Middle frontal gyrus (tissue), 1 donor: ENCODE results near the gene SLC1A3.

Experiments
- DNase-seq: peaks from one replicate; pipeline ENCODE4 v3.0.0-alpha.2; 2015; ENCODE audit warnings: low spot score; ENCODE audit errors: extremely low spot score

The SLC1A3 gene

DNA sequence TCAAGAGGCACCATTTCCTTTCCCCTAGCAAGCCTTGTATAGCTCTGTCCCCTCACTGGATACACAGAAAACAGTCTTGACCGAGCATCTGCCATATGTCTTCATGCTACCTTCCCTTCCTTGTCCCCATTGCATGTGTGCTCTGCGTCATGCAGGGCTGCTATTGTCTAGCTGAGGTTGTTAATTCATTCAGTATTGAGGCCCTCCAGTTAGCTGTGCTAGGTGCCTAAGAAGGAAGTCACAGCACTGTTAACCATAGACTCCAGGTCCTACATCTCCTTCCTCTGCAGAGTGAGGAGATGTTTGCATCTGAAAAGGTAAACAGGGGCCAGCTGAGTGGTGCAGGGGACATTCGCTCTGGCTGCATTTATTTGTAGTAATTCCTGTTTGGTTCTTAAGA lies 48.2 kb downstream of the SLC1A3 start:
- DNase-seq: no peak

DNA sequence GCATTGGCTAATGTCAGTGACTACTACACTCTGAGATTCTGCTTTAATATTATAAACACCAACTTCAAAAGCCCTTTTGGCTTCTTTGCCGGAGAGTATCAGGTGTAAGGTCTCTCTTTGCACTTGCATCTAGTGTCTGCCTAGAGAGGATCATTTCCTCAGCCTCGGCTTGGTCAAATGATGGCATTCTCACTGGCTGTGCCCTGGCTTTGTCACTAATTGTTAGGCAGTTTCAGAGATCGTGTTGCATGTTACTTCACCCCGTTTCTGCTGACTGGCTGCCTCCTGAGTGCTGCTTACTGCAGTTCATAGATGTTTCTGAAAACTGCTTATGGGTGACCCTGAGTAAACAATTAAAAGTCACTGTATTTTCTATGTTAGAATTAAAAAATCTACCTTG lies 48.8 kb downstream of the SLC1A3 start:
- no peak for DNase-seq

DNA sequence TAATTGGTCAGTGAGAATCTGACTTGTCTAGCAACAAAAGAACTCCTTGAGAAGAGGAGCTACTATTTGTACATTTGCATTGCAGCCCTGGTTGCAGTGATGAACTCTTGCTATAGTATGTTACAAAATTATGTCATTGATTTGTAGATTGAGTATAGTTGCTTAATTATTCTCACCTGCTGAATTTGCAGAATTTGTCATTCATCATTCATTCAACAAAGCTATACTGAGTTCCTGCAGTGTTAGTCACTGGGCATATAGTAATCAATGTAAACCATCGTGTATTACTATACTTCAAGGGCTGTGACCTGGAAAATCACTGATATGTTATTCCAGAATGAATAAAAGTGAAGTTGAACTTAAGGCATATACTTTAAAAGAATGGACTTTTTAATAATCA lies 50.1 kb downstream of the SLC1A3 start:
- no peak for DNase-seq

DNA sequence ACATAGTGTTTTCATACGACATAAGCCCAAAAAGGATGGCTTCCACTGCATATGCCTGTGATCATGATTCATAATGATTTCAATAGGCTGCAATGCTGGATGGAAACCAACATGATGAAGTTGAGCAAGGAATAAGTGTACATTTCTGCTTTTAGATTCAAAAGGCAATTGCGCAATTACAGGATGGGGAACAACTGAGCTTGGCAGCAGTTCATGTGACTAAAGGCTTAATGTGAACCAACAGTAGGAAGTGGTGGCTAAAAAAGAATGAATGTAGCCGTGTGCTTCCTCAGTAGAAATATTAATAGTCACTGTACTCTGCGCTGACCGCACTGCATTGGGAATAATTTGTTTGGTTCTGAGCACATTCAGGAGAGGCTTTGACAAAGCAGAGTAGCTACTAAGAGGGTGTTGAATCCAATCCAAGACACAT lies 51.2 kb downstream of the SLC1A3 start:
- peak; percentile 70 for DNase-seq

DNA sequence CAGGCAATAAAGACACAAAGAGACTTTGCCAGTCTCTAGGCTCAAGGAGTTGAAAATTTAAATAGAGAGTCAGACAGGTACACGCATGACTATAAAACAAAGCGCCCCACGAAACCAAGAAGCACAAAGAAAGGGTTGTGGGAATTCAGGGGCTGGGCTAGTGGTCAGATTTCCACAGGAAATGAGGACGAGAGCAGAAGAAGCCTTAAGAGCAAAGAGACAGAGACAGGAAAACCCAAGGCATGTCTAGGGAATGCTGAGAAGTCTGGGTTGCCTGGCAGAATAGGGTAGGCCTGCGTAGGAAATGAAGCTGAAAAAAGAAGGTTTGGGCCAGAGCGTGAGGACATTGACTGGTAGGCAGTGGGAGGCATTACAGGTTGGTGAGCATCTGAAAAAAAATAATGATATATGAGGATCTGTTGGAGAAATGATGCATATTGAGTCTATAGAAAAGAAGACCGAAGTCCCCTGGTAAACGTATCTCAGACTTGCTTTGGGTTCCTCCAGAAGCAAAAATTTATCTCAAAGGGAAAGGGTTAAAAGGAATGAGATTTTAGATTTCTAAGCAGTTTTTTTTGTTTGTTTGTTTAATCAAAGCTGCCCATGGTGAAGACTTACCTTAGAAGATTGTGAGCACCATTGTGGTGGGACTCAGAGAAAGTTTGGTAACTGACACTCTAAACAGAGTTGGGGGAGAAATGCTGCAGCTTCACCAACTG lies 51.8 kb downstream of the SLC1A3 start:
- no peak for DNase-seq

DNA sequence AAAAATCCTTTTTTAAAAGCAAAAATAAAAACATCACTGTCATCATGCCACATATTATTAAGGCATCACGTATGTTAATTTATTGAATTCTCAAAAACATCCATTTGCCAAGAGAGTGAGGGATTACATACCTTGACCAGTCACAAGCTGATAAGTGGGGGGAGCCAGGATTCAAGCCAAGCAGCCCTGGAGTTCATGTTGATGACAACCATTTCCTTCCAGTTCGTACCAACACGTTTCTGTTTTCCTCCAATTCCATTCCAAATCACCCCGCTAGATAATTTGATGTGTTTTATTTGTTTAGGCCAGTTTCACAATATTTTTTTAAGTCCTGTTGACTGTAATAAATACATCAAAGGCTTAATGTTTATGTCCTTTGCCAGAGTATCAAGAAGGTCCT lies 53.0 kb downstream of the SLC1A3 start:
- no peak for DNase-seq

DNA sequence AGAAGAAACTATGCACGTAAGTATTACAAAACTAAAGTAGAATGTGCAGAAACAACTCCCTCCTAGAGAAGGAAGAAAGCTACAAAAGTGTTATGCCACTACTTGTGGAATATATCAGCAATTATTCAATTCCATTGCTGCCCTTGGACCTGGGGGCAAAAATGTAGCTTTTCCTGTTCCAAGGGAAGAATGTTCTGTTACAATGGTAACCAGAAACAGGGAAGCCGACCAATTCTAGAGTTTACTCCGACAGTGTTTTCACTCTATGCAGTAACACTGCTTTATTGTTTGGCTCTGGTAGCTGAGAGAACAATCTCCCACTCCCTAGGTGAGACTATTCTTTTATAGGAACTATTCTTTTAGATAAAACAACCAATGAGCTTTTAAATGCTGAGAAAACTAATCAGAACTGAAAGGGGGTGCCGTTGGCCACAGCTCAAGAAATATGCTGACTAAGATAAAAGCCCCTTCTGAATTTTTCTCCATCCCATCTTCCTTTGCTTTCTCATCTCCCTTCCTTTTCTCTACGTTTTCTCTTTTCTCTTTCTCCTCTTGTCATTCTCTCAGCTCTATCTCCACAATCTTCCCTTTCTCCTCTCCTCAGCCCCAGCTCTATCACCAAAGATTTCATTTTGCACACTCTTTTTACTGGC lies 54.1 kb downstream of the SLC1A3 start:
- no peak for DNase-seq

DNA sequence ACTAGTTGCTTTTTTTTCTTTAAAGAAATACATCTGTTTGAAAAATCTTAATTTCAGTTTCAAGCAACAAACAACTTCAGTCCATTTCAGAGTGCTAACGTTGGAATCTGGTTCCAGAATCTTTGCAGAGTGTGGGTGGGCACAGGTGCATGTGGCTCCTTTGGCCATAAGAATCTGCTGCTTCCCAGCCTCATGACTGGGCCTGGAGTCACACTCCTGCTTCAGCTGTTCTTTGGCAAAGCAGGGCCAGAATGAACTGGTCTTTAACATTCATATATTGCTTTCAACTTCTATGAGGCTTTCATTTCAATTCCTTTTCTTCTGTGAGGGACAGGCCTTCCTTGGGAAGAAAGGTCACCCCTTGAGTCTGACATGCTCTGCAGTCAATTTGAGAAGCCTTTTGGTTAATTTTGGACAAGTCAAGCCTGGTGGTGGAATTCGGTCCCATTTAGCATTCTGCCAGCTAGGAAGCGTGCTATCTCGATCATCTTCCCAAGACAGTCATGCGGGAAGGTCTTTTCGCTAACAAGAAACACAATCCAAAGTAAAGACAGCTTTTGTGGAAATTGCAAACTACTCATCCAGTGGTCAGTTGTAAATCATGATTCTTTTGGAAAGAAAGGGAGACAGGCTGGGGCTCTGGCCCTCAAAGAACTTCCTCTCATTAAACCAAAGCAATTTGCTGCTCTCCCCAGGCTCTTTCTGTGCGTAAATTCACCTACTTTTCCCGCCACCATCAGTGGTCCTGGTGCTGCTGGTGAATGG lies 55.2 kb downstream of the SLC1A3 start:
- no peak for DNase-seq

DNA sequence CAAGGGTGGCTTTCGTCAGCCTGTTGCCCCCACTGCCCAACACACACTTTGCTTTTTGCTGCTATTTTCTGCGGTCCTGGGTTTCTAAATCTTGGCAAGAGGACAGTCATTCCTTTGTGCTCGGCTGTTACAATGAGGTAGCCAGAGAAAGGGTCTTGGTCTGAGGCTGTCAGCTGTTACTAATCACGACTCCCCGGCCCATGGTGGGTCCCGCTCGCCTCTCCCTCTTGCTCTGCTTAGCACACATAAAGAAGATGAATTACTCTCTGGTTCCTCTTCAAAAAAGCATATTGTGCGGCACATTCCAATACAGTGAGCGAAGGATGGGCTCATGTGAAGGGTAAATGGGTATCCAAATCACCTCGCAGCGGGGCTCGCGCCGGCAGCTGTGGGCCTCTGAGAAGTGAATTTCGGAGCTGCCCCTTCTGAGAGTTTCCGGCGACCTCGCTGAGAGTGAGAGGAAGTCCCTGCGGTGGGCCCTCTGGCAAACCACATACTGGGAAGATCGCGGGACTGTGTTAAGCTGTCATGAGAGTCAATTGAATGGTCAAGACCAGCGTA lies 56.0 kb downstream of the SLC1A3 start:
- DNase-seq: no peak

DNA sequence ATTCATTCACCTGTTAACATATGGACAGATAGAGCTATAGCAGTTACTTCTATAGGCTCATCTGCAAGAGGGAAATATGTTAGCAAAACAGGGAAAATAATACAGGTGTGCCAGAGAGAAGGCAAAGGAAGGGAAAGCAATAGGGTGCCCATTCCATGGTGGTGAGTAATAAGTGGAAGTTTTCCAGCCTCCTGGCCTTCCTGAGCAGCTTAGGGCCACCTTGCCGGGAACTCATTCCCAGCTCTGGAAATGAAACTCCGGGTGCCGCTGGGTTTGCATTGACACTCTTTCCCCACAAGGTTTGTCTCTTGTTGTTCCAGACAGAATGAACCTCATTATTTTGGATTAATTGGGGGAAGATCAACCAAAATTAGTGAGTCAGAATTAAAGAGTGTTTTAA lies 58.4 kb downstream of the SLC1A3 start:
- DNase-seq: no peak

DNA sequence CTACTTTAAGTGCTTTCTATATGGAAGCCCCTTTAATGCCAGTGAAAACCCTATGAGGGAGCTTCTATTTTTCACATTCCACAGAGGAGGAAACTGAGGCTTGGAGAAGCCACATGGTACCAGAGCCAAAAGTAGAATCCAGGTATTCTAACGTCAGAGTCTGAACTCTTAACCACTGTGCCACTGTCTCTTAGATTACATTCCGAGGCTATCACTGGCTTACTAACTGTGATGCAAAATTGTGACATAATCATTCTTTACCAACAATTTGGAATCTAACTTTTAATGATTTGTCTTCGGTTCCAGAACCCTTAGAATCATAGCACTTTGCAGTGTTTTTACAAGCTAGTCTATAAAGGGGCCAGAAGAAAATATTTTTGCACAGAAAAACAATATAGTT lies 59.2 kb downstream of the SLC1A3 start:
- DNase-seq: no peak

DNA sequence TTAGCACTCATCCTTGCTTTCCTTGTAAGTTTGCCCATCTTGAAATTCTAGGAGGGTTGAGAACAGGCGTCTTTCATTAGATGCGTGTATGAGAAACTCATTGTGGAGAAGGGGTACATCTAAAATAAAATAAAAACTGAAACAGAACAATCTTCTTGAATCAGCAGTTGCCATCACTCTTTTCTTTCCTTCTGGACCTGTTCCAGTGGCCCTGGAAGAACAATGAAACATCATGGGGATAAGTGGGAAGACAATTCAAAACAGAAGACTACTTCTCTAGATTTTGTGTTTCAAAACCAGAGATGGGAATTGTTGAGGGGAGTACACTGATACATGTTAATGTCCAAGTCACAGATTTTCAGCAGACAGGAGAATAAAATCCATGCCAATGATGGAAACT lies 59.9 kb downstream of the SLC1A3 start:
- no peak for DNase-seq

DNA sequence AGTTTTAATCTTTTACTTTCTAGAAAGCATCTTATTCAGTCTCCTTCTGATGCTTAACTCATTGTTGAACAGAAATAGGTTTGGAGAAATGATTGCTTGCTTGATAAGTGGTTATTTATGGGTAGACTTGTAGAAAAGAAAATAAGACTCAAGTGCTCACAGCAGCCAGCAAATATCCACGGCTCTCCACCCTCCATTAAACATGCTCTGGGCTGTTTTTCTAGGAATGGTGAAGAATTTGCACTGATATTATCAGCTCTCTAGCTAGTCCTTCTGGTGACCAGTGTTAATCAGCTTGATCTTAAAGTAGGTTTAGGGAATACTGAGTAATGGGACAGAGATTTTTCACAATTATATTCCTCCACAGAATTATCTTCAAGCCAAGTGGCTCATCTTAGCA lies 60.6 kb downstream of the SLC1A3 start:
- DNase-seq: no peak

DNA sequence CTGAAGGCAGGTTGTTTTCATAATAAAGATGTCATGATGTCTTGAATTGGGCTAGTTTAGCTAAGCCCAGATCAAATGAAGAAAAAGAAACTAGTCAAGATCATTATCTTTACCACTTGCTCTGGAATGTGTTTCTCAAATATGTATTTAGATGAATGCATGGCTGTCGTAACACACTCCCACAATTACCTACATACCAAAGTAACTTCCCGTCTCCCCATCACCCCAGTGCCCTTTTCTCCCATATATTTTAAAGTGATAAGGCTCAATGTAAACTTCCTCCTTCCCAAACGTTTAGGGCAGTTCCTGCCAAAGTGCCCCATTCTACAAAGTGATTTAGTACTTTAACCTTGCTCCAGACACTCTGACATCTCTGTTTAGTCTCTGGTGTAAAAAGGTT lies 61.4 kb downstream of the SLC1A3 start:
- DNase-seq: no peak

DNA sequence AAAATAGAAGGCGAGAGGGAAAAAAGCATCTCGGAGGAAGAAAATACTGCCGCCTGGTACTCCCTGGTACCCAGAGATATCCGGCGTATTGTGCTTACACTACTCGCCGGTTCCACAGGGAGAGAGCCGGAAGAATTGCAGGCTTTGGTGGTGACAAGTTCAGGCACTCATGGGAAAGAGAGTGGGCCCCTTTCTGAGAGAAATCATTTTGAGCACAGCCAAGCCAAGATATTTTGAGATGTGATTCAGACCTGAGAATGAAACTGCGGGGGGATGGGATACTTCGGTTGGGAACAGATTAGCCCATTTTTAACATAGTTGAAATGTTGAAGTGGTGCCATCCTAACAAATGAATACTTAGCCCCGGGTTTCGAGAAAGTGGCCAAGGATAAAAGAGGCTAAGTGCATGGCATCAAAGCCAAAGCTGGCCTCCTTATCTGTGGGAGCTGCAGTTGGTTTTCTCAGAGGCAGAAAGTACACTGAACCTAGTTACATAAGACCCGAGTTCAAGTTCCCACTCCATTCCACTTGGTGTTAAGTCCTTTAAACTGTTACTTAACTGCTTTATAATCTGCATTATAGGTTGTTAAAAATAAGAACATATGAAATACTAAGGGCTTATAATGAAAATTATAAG lies 62.7 kb downstream of the SLC1A3 start:
- DNase-seq: no peak

DNA sequence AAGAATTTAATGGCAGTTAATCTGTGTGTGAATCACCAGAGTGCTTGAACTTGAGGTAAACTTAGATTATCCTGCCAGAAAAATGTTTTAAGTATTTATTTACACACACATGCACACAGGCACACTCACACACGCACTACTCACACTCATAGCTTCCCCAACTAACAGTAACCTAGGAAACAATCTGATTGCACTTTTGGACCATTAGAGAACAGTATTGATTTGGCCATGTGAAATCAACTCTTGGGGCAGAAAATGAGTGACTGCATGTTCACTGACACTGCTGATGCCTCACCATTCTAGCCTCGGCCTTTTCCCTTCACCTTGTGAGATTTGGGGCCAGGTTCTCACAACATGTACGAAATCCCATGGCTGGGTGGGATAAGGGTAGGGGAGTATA lies 64.1 kb downstream of the SLC1A3 start:
- DNase-seq: no peak

DNA sequence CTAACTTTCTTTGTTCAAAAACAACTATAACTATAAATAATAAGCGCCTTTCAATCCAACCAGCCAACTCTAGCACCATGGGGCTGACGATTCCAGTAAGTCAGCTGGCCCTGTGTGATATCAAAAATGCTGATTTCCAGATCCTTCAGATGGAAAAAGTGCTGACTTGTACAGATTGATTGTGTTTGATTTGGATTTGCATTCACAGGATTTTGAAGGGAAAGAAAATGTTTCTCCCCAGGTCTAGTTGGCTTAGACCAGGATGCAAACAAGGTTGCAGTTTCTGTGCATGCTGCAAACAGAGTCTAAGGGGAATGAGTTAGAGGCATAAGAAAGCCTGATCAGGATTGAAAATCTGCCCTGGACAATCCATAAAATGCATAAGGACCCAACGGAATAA lies 68.9 kb downstream of the SLC1A3 start:
- no peak for DNase-seq

DNA sequence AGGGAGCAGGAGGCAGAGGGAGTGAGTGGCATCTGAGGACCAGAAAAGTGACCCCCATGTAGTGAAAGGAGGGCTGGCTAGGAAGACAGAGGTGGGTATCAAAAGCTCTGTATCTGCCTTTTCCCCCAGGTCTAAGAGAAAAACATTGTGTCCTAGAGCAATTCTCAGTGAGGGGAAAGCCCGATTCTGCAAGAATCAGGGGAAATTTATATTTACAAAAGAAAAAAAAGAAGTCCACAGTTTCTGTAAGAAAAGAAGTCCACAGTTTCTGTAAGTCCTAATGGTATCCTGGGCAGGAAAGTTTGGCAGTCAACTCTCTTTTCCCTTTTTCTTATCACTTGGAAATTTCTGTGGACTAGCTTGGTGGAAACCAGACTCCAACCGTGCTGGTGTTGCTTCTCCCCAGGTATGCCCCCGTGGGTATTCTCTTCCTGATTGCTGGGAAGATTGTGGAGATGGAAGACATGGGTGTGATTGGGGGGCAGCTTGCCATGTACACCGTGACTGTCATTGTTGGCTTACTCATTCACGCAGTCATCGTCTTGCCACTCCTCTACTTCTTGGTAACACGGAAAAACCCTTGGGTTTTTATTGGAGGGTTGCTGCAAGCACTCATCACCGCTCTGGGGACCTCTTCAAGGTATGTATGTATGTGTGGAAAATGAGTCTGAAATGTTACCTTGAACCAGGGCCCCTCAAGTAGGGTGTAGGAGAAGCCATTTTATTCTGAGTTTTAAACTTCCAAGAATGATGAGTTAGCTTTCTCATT lies 73.0 kb downstream of the SLC1A3 start:
- DNase-seq: no peak

DNA sequence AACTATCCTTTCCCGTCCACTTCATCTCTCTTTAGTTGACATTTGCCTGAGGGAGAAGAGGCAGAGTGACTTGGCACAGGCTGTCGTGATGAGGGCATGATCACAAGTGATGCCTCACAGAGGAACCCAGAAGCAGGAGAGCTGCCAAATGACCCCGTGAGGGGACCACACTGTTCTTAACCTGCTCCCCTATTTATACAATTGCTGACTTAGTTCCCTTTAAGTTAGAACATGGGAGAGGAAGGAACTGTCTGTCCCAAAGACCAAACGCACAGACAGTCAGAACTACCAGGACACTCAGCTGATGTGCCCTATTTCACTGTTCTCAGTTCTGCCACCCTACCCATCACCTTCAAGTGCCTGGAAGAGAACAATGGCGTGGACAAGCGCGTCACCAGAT lies 73.7 kb downstream of the SLC1A3 start:
- DNase-seq: no peak

DNA sequence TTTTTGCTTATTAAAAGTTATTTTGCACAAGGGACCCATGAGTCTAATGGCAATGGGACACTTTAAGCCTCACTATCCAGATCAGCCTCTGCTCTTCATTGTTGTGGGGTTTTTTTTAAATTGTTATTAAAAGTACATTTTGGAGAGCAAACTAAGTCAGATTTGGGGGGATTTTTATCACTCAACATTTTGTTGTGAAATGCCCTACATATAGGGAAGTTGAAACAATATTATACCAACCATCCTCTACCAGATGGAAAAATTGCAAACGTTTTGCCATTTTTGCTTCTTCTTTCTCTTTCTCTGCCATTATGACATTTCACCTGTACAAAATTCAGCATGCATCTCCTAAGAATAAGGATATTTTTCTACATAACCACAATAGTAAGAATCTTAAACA lies 75.3 kb downstream of the SLC1A3 start:
- DNase-seq: no peak

DNA sequence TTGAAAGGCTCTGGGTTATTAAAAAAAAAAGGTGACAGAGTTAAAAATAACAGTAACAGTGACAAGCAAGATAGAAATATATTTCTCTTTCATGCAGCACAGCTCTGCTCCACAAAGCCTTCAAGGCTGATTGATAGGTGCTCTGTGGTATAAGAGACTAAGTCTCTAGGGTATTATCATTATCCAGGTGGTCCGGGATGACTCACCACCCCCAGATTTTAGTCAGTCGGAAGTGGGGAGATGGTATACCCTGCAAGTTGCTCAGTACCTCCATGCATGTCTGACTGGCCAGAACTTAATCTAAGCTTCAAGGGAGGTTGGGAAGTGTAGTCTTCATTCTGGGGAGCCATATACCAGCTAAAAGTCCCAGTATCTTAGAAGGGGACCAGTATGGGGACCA lies 76.1 kb downstream of the SLC1A3 start:
- DNase-seq: no peak
